A673 (cell line): Measurements from ENCODE around the gene PRR27. TPM values are rescaled to one million over a fixed set of nuclear protein-coding genes. Genes with fewer than 3 reads are reported as not detected.

ENCODE experiments used
- BruUV-seq: library from RNA; stranded (reverse); fragments of 400-500 nt; replicated peaks from 2 replicates; lab custom pipeline; 2021; lab: Mats Ljungman, UMichigan
- CTCF ChIA-PET: fragments of 300-600 bp; sonication (Branson Sonifier 250); formaldehyde crosslinking; loops from one replicate; lab custom pipeline; 2022; ENCODE audit warnings: antibody characterized with exemption; lab: Charles Lee
- POLR2A ChIA-PET: fragments of 300-600 bp; sonication (Branson Sonifier 250); formaldehyde crosslinking; loops from one replicate; lab custom pipeline; 2022; ENCODE audit warnings: antibody characterized with exemption; ENCODE audit not compliant: low non-redundant PET; lab: Charles Lee
- DNase-seq: peaks from one replicate; pipeline ENCODE4 v3.0.0-alpha.2; 2015; ENCODE audit warnings: low spot score
- H3K27ac ChIP-seq: fragments of 200-600 bp; sonication (generic); 2 replicates; pipeline ENCODE4 v1.5.1; 2016; ENCODE audit warnings: mixed run types, low read depth, mild to moderate bottlenecking, mixed read lengths, antibody characterized with exemption, low read length; ENCODE audit not compliant: poor library complexity, severe bottlenecking
- H3K27me3 ChIP-seq: fragments of 200-600 bp; sonication (generic); replicated peaks from 2 replicates; pipeline ENCODE4 v1.6.1; 2017; ENCODE audit warnings: mixed run types, low read depth, mild to moderate bottlenecking, mixed read lengths, antibody characterized with exemption, low read length; ENCODE audit not compliant: insufficient read depth, poor library complexity
- H3K36me3 ChIP-seq: fragments of 200-600 bp; sonication (generic); 2 replicates; pipeline ENCODE4 v1.6.1; 2016; ENCODE audit warnings: mixed run types, mild to moderate bottlenecking, mixed read lengths, antibody characterized with exemption, low read length; ENCODE audit not compliant: insufficient read depth, poor library complexity, severe bottlenecking
- H3K4me1 ChIP-seq: fragments of 200-600 bp; sonication (generic); 2 replicates; pipeline ENCODE4 v1.6.1; 2017; ENCODE audit warnings: mixed run types, mild to moderate bottlenecking, mixed read lengths, antibody characterized with exemption, low read length; ENCODE audit not compliant: insufficient read depth, poor library complexity, severe bottlenecking
- H3K4me3 ChIP-seq: fragments of 200-600 bp; sonication (generic); 2 replicates; pipeline ENCODE4 v1.5.1; 2016; ENCODE audit warnings: low read depth, mixed run types, mild to moderate bottlenecking, mixed read lengths, low read length; ENCODE audit not compliant: poor library complexity, severe bottlenecking
- H3K9me3 ChIP-seq: fragments of 200-600 bp; sonication (generic); 2 replicates; pipeline ENCODE4 v1.6.1; 2016; ENCODE audit warnings: mixed run types, low read depth, mild to moderate bottlenecking, mixed read lengths, antibody characterized with exemption, low read length; ENCODE audit not compliant: poor library complexity, severe bottlenecking
- EZH2 ChIP-seq: fragments of 200-600 bp; sonication (generic); IDR thresholded peaks from 2 replicates; pipeline ENCODE4 v1.6.1; 2017; ENCODE audit warnings: borderline replicate concordance, low read depth, mild to moderate bottlenecking, mixed read lengths, antibody characterized with exemption, low read length; ENCODE audit not compliant: poor library complexity, severe bottlenecking
- intact Hi-C: fragments of 100-400 bp; cut with micrococcal nuclease; formaldehyde crosslinking; loops from one replicate; pipeline ENCODE4 v1.10.0; 2022; ENCODE audit not compliant: unreplicated experiment
- total RNA-seq: library from RNA; stranded (reverse); gene quantifications from 2 replicates; pipeline ENCODE4 v1.2.3, GENCODE V29; 2021
- TF ChIP-seq, protein P1 (sequence below): fragments of 300-800, 200-600 bp; sonication (generic); conservative IDR thresholded peaks from 2 replicates; pipeline ENCODE4 v1.5.1; 2017; ENCODE audit warnings: low read depth, mild to moderate bottlenecking, antibody characterized with exemption, low read length, moderate library complexity, mixed read lengths

The PRR27 gene
- total RNA-seq, 1 experiment from 2014 or later, result not detected

DNA sequence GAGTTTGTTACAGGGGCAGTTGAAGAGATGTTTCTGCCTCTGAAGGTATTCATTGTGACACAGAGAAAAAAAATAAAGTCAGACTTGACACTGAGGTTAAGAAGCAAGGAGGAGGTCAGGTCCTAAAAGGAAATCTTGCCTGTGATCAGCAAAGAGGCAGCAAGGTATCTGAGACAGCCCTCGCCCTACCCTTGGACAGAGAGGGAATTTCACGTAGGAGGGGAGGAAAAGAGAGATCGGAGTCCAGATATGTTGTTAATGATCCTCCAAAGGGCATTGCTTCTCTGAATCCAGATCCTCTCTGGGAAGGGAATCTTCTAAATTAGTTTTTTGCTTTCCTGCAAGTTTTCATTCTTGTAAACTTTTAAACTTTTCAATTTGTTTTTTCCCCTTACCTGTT lies 15.3 kb upstream of the PRR27 start:
- Histone ChIP-seq H3K27me3 (no peaks in the 10 kb centered on the region), H3K9me3 (no peaks in the 10 kb centered on the region), H3K36me3 (no peaks in the 10 kb centered on the region), H3K27ac (no peak overlapping the region), H3K4me3 (no peak overlapping the region), H3K4me1 (no peaks in the 10 kb centered on the region)
- DNase-seq, result no peak
- CTCF ChIA-PET, result no interaction called here
- BruUV-seq, result no TSS peak
- intact Hi-C loops, result no loop called here
- POLR2A ChIA-PET, result no interaction called here
- TF ChIP-seq, protein P1, sequence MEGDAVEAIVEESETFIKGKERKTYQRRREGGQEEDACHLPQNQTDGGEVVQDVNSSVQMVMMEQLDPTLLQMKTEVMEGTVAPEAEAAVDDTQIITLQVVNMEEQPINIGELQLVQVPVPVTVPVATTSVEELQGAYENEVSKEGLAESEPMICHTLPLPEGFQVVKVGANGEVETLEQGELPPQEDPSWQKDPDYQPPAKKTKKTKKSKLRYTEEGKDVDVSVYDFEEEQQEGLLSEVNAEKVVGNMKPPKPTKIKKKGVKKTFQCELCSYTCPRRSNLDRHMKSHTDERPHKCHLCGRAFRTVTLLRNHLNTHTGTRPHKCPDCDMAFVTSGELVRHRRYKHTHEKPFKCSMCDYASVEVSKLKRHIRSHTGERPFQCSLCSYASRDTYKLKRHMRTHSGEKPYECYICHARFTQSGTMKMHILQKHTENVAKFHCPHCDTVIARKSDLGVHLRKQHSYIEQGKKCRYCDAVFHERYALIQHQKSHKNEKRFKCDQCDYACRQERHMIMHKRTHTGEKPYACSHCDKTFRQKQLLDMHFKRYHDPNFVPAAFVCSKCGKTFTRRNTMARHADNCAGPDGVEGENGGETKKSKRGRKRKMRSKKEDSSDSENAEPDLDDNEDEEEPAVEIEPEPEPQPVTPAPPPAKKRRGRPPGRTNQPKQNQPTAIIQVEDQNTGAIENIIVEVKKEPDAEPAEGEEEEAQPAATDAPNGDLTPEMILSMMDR, result no peak
- no peak for TF ChIP-seq EZH2

GRCh38 chr4:70151271-70151670 lies 2.8 kb upstream of the PRR27 start:
- POLR2A ChIA-PET, result no interaction called here
- H3K9me3 ChIP-seq, result no peaks in the 10 kb centered on the region
- no peak overlapping the region for H3K27ac ChIP-seq
- TF ChIP-seq, protein P1, result no peak
- no peak for TF ChIP-seq EZH2
- no peak for DNase-seq
- intact Hi-C loops, result no loop called here
- H3K27me3 ChIP-seq, result no peaks in the 10 kb centered on the region
- CTCF ChIA-PET, result no interaction called here
- H3K4me3 ChIP-seq, result no peak overlapping the region
- H3K36me3 ChIP-seq, result no peaks in the 10 kb centered on the region
- no TSS peak for BruUV-seq
- no peaks in the 10 kb centered on the region for H3K4me1 ChIP-seq

DNA sequence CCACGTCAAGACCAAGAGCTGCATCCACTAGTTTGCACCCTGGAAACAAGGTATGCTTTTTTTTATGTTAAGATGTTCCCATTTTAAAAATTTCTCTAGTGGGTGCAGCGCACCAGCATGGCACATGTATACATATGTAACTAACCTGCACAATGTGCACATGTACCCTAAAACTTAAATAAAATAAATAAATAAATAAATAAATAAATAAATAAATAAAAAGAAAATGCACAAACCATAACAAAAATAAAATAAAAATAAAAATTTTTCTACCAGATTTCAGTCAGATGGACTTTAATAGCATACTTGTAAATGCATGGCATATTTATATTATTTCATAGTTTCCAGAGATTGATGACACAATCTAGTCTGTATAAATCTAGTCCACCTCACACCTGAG lies 1.9 kb upstream of the PRR27 start:
- ChIA-PET POLR2A (no interaction called here), CTCF (no interaction called here)
- intact Hi-C loops, result no loop called here
- Histone ChIP-seq H3K27me3 (no peaks in the 10 kb centered on the region), H3K9me3 (no peaks in the 10 kb centered on the region), H3K4me3 (no peak overlapping the region), H3K4me1 (no peaks in the 10 kb centered on the region), H3K27ac (no peak overlapping the region), H3K36me3 (no peaks in the 10 kb centered on the region)
- BruUV-seq, result no TSS peak
- TF ChIP-seq, protein P1, result no peak
- no peak for TF ChIP-seq EZH2
- no peak for DNase-seq
